Tibial nerve (tissue), 4 donors: ENCODE results near the gene RHEX.

Experiments
- CTCF ChIP-seq, 5 experiments: fragments of 200-600 bp in 3 of 5; fragments of 450-650 bp in 2 of 5; sonication (generic) in 3 of 5; IDR thresholded peaks; one replicate each; pipeline ENCODE4 v1.5.1; 2016 to 2019; ENCODE audit warnings: antibody characterized with exemption in 5 of 5, mild to moderate bottlenecking in 3 of 5, moderate library complexity in 2 of 5
- EP300 ChIP-seq, 2 donors: sonication (generic); formaldehyde crosslinking; IDR thresholded peaks; one replicate each; pipeline ENCODE4 v1.6.1; 2017; ENCODE audit warnings: antibody characterized with exemption in 2 of 2, mild to moderate bottlenecking in 1 of 2

GRCh38 chr1:206049293-206049692 lies 3.7 kb upstream of the RHEX start:
- TF ChIP-seq CTCF (IDR thresholded peaks at IDR 0.05) (no peak), EP300 (IDR thresholded peaks at IDR 0.05) (no peak)
